ENCODE data around the gene SOBP. TPM values are rescaled to one million over a fixed set of nuclear protein-coding genes. Genes with fewer than 3 reads are reported as not detected.

The SOBP gene
- total RNA-seq: under 0.01 and 2.2 TPM in 2 replicates

GRCh38 chr6:107489636-107490565 is at the start of gene SOBP:
SOBP (plus strand) TSS chr6:107490117; CDS start chr6:107490617, 500 bp downstream.

GRCh38 chr6:107459283-107460082 is 30.4 kb upstream of the SOBP start, which contains the start of gene PDSS2:
PDSS2 (minus strand) TSS chr6:107459564; CDS start chr6:107459285, 279 bp downstream.

Other genes with a start within 250 kb of the SOBP start
- gene PDSS2, start 30.6 kb upstream of the SOBP start, total RNA-seq: 5.4 and 6.3 TPM in 2 replicates

All from dermis lymphatic vessel endothelial cell (primary cell).